ENCODE data around the gene ADM5. TPM values are rescaled to one million over a fixed set of nuclear protein-coding genes. Genes with fewer than 3 reads are reported as not detected.

ADM5 gene
- polyA plus RNA-seq, 1 of the 3 experiments (the other 2 are of a cell fraction) = 1.3 TPM

DNA sequence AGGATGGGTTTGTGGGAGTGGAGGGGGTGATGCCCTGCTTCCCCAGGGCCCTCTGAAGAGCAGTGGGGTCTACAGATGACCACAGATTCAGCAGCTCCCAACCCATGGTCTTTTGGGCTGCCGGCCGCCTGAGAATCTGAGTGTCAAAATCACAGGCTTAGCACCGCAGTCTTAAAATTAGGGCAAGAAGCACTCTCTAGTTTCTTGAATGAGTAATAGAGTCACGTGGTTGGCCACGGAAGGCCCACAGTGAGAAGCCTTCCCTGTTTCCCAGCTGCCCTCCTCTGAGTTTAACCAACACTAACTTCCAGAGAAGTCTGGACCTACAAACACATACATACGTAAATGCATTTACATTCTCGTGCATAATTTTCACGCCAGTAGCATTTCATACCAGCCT is 7.1 kb upstream of the ADM5 start:
- WGBS (ENCODE audit: low lambda C conversion rate) = over 99% methylated on average over 5 of the region's 8 CpGs
- Histone ChIP-seq H3K4me1 (ENCODE audit: control insufficient read depth in 1 of 2, insufficient read depth in 2 of 2, low read depth in 1 of 2, low read length in 1 of 2) (peaks cover 16 to 23% of the 10 kb centered on the region in 2 experiments; a peak in 3 of 4 replicates), H3K4me3 (ENCODE audit: low read depth in 2 of 2, low read length in 1 of 2) (no peak overlapping the region), H3K27ac (ENCODE audit: low read depth in 2 of 2, low read length in 1 of 2) (no peak overlapping the region), H3K9me2 (no peaks in the 10 kb centered on the region), H3K79me2 (ENCODE audit: insufficient read depth) (peaks cover 60% of the 10 kb centered on the region), H2AFZ (ENCODE audit: low read depth) (no peak overlapping the region), H3K4me2 (no peak overlapping the region), H3K9ac (no peak overlapping the region), H3K27me3 (ENCODE audit: insufficient read depth) (no peaks in the 10 kb centered on the region), H3K36me3 (replicated peaks in 1 of 2; ENCODE audit: control insufficient read depth in 1 of 2, insufficient read depth in 2 of 2, low read length in 1 of 2) (peaks cover 35 to 45% of the 10 kb centered on the region in 2 experiments), H3F3A (replicated peaks; ENCODE audit: insufficient read depth) (peaks cover 10% of the 10 kb centered on the region), H4K20me1 (ENCODE audit: insufficient read depth) (peaks cover 59% of the 10 kb centered on the region), H3K9me3 (no peaks in the 10 kb centered on the region)
- TF ChIP-seq, protein P1, sequence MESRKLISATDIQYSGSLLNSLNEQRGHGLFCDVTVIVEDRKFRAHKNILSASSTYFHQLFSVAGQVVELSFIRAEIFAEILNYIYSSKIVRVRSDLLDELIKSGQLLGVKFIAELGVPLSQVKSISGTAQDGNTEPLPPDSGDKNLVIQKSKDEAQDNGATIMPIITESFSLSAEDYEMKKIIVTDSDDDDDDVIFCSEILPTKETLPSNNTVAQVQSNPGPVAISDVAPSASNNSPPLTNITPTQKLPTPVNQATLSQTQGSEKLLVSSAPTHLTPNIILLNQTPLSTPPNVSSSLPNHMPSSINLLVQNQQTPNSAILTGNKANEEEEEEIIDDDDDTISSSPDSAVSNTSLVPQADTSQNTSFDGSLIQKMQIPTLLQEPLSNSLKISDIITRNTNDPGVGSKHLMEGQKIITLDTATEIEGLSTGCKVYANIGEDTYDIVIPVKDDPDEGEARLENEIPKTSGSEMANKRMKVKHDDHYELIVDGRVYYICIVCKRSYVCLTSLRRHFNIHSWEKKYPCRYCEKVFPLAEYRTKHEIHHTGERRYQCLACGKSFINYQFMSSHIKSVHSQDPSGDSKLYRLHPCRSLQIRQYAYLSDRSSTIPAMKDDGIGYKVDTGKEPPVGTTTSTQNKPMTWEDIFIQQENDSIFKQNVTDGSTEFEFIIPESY (IDR thresholded peaks at IDR 0.05; ENCODE audit: borderline replicate concordance, low read depth) = no peak
- TF ChIP-seq MXI1 (IDR thresholded peaks at IDR 0.05; ENCODE audit: low read depth, low read length) (no peak), FOXJ3 (CRISPR knock-in tag; IDR thresholded peaks at IDR 0.05) (no peak), JUND (IDR thresholded peaks at IDR 0.05) (no peak), SMC3 (IDR thresholded peaks at IDR 0.05; ENCODE audit: low read depth, low read length) (no peak), RFX5 (IDR thresholded peaks at IDR 0.05; ENCODE audit: low read length) (no peak), TEAD4 (IDR thresholded peaks at IDR 0.05; ENCODE audit: borderline replicate concordance, insufficient read depth) (no peak), NFIC (IDR thresholded peaks at IDR 0.05; ENCODE audit: borderline replicate concordance) (no peak), RXRA (IDR thresholded peaks at IDR 0.05; ENCODE audit: borderline replicate concordance, low read depth) (no peak)
- TF ChIP-seq, protein P2, sequence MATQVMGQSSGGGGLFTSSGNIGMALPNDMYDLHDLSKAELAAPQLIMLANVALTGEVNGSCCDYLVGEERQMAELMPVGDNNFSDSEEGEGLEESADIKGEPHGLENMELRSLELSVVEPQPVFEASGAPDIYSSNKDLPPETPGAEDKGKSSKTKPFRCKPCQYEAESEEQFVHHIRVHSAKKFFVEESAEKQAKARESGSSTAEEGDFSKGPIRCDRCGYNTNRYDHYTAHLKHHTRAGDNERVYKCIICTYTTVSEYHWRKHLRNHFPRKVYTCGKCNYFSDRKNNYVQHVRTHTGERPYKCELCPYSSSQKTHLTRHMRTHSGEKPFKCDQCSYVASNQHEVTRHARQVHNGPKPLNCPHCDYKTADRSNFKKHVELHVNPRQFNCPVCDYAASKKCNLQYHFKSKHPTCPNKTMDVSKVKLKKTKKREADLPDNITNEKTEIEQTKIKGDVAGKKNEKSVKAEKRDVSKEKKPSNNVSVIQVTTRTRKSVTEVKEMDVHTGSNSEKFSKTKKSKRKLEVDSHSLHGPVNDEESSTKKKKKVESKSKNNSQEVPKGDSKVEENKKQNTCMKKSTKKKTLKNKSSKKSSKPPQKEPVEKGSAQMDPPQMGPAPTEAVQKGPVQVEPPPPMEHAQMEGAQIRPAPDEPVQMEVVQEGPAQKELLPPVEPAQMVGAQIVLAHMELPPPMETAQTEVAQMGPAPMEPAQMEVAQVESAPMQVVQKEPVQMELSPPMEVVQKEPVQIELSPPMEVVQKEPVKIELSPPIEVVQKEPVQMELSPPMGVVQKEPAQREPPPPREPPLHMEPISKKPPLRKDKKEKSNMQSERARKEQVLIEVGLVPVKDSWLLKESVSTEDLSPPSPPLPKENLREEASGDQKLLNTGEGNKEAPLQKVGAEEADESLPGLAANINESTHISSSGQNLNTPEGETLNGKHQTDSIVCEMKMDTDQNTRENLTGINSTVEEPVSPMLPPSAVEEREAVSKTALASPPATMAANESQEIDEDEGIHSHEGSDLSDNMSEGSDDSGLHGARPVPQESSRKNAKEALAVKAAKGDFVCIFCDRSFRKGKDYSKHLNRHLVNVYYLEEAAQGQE (IDR thresholded peaks at IDR 0.05; ENCODE audit: low read depth, low read length) = no peak
- TF ChIP-seq, protein P3, sequence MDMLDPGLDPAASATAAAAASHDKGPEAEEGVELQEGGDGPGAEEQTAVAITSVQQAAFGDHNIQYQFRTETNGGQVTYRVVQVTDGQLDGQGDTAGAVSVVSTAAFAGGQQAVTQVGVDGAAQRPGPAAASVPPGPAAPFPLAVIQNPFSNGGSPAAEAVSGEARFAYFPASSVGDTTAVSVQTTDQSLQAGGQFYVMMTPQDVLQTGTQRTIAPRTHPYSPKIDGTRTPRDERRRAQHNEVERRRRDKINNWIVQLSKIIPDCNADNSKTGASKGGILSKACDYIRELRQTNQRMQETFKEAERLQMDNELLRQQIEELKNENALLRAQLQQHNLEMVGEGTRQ (IDR thresholded peaks at IDR 0.05; ENCODE audit: borderline replicate concordance, low read depth, low read length) = no peak
- TF ChIP-seq, protein P4, sequence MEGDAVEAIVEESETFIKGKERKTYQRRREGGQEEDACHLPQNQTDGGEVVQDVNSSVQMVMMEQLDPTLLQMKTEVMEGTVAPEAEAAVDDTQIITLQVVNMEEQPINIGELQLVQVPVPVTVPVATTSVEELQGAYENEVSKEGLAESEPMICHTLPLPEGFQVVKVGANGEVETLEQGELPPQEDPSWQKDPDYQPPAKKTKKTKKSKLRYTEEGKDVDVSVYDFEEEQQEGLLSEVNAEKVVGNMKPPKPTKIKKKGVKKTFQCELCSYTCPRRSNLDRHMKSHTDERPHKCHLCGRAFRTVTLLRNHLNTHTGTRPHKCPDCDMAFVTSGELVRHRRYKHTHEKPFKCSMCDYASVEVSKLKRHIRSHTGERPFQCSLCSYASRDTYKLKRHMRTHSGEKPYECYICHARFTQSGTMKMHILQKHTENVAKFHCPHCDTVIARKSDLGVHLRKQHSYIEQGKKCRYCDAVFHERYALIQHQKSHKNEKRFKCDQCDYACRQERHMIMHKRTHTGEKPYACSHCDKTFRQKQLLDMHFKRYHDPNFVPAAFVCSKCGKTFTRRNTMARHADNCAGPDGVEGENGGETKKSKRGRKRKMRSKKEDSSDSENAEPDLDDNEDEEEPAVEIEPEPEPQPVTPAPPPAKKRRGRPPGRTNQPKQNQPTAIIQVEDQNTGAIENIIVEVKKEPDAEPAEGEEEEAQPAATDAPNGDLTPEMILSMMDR (IDR thresholded peaks at IDR 0.05) = no peak
- CTCF ChIA-PET = interaction anchor here (2.0 to 2.6 kb wide), 2 partner anchors 8 to 10 kb away, joined by 24 to 35 read pairs; partner anchors contain the start of genes ADM5 and CPT1C
- no peak for DNase-seq
- POLR2A ChIA-PET = no interaction called here
